ENCODE measurements around the gene GPR50. TPM values are rescaled to one million over a fixed set of nuclear protein-coding genes. Genes with fewer than 3 reads are reported as not detected.
A peak's percentile ranks its signal among the peaks of the same experiment; 100 is the strongest.

Gene GPR50
- total RNA-seq, 1 donor from 2014 or later, result 3.5 TPM

GRCh38 chrX:151175283-151176062, 911 bp upstream of the GPR50 start:
- no peak for DNase-seq (ENCODE audit: extremely low spot score, unreplicated experiment)
- Mint-ChIP-seq H3K4me1 (ENCODE audit: unreplicated experiment) (no peaks in the 10 kb centered on the region), H3K27ac (no peak overlapping the region), H3K4me3 (peak overlapping the region; percentile 79), H3K27me3 (peaks cover 91% of the 10 kb centered on the region), H3K36me3 (peaks cover 3% of the 10 kb centered on the region), H3K9me3 (peaks cover 5% of the 10 kb centered on the region)
- no peak for TF ChIP-seq CTCF (conservative IDR thresholded peaks at IDR 0.05)

- DNase-seq (ENCODE audit: extremely low spot score, unreplicated experiment), result no peak
- Mint-ChIP-seq H3K9me3 (peaks cover 5% of the 10 kb centered on the region), H3K4me3 (peak overlapping the region; percentile 79), H3K27ac (no peak overlapping the region), H3K27me3 (peaks cover 87% of the 10 kb centered on the region), H3K36me3 (peaks cover 7% of the 10 kb centered on the region), H3K4me1 (ENCODE audit: unreplicated experiment) (no peaks in the 10 kb centered on the region)
- no peak for TF ChIP-seq CTCF (conservative IDR thresholded peaks at IDR 0.05)
Measured at GRCh38 chrX:151177141-151178027, 1.0 kb downstream of the GPR50 start.

GRCh38 chrX:151178746-151179145, 2.4 kb downstream of the GPR50 start:
- peaks cover 87% of the 10 kb centered on the region for H3K27me3 Mint-ChIP-seq
- peak overlapping the region; percentile 79 for H3K4me3 Mint-ChIP-seq
- DNase-seq (ENCODE audit: extremely low spot score, unreplicated experiment), result no peak
- no peak overlapping the region for H3K27ac Mint-ChIP-seq
- peaks cover 5% of the 10 kb centered on the region for H3K9me3 Mint-ChIP-seq
- peaks cover 7% of the 10 kb centered on the region for H3K36me3 Mint-ChIP-seq
- no peak for TF ChIP-seq CTCF (conservative IDR thresholded peaks at IDR 0.05)
- H3K4me1 Mint-ChIP-seq (ENCODE audit: unreplicated experiment), result no peaks in the 10 kb centered on the region

- peaks cover 83% of the 10 kb centered on the region for H3K27me3 Mint-ChIP-seq
- DNase-seq (ENCODE audit: extremely low spot score, unreplicated experiment), result no peak
- peaks cover 7% of the 10 kb centered on the region for H3K36me3 Mint-ChIP-seq
- no peak overlapping the region for H3K27ac Mint-ChIP-seq
- TF ChIP-seq CTCF (conservative IDR thresholded peaks at IDR 0.05), result no peak
- peaks cover 5% of the 10 kb centered on the region for H3K9me3 Mint-ChIP-seq
- no peak overlapping the region for H3K4me3 Mint-ChIP-seq
- no peaks in the 10 kb centered on the region for H3K4me1 Mint-ChIP-seq (ENCODE audit: unreplicated experiment)
Measured at GRCh38 chrX:151180400-151180799, 4.0 kb downstream of the GPR50 start.

GRCh38 chrX:151181088-151181487, 4.7 kb downstream of the GPR50 start:
- peaks cover 7% of the 10 kb centered on the region for H3K36me3 Mint-ChIP-seq
- peaks cover 5% of the 10 kb centered on the region for H3K9me3 Mint-ChIP-seq
- H3K4me3 Mint-ChIP-seq, result no peak overlapping the region
- no peak for DNase-seq (ENCODE audit: extremely low spot score, unreplicated experiment)
- H3K27me3 Mint-ChIP-seq, result peaks cover 80% of the 10 kb centered on the region
- TF ChIP-seq CTCF (conservative IDR thresholded peaks at IDR 0.05), result no peak
- no peak overlapping the region for H3K27ac Mint-ChIP-seq
- no peaks in the 10 kb centered on the region for H3K4me1 Mint-ChIP-seq (ENCODE audit: unreplicated experiment)
